Activated CD8-positive, alpha-beta T cell treated with anti-CD3 and anti-CD28 coated beads for 36 hours (primary cell): ENCODE results near the gene DDX23. TPM values are rescaled to one million over a fixed set of nuclear protein-coding genes. Genes with fewer than 3 reads are reported as not detected.
A peak's percentile ranks its signal among the peaks of the same experiment; 100 is the strongest.

Experiments used
- ATAC-seq: fragments of 200-7000 bp; cut with Tn5 transposase; one replicate; pipeline ENCODE4 v1.10.0; 2021; ENCODE audit warnings: mild to moderate bottlenecking, moderate library complexity
- CTCF ChIA-PET: fragments of 350-600 bp; sonication (Branson Sonifier 250); formaldehyde crosslinking; loops from one replicate; lab custom pipeline; 2021; ENCODE audit warnings: antibody characterized with exemption; lab: Charles Lee
- POLR2A ChIA-PET: fragments of 350-600 bp; sonication (Branson Sonifier 250); formaldehyde crosslinking; loops from one replicate; lab custom pipeline; 2021; ENCODE audit warnings: antibody characterized with exemption; lab: Charles Lee
- DNase-seq: peaks from one replicate; pipeline ENCODE4 v3.0.0-alpha.2; 2020
- H3K27ac Mint-ChIP-seq: one replicate; pipeline ENCODE4 v1.8.0; 2021; ENCODE audit warnings: mild to moderate bottlenecking, mixed read lengths
- H3K27me3 Mint-ChIP-seq: one replicate; pipeline ENCODE4 v1.8.0; 2021; ENCODE audit warnings: mixed read lengths
- H3K36me3 Mint-ChIP-seq: one replicate; pipeline ENCODE4 v1.8.0; 2021; ENCODE audit warnings: low read depth, mixed read lengths
- H3K4me1 Mint-ChIP-seq: one replicate; pipeline ENCODE4 v1.8.0; 2021; ENCODE audit warnings: low read depth, mixed read lengths
- H3K4me3 Mint-ChIP-seq: one replicate; pipeline ENCODE4 v1.8.0; 2021; ENCODE audit warnings: mild to moderate bottlenecking, moderate library complexity, mixed read lengths
- H3K9me3 Mint-ChIP-seq: one replicate; pipeline ENCODE4 v1.8.0; 2021; ENCODE audit warnings: mixed read lengths
- intact Hi-C: fragments of 100-400 bp; cut with micrococcal nuclease; formaldehyde crosslinking; loops from one replicate; pipeline ENCODE4 v1.10.0; 2022
- total RNA-seq, 2 experiments: library from RNA; stranded (reverse); gene quantifications; one replicate each; pipeline ENCODE4 v1.2.3, GENCODE V29; 2021
- TF ChIP-seq, protein P1 (sequence below): fragments of 200-600 bp; IDR thresholded peaks from one replicate; pipeline ENCODE4 v1.8.0; 2022; ENCODE audit warnings: antibody characterized with exemption, mild to moderate bottlenecking

The DDX23 gene
- total RNA-seq, 2 experiments from 2014 or later, result 84.5 to 95.6 TPM

DNA sequence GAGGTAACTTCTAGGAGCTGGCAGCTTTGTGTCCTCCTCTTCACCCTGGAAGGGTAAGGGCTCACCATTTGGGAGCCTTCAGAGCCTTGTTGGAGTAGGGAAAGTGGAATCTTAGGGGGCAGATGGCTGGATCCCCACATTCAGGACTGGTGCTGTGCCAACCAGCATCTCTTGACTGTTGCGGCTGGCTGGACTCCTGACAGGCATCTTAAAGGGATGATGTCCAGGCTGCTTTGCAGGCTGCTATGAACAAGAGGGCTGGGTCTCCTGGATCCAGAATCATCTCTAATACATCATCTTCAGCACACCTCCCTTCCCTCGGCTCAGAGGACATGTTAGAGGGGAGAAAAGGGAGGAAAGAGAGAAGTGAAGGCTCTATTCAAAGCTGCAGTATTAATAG is 29.3 kb downstream of the DDX23 start:
- TF ChIP-seq, protein P1, sequence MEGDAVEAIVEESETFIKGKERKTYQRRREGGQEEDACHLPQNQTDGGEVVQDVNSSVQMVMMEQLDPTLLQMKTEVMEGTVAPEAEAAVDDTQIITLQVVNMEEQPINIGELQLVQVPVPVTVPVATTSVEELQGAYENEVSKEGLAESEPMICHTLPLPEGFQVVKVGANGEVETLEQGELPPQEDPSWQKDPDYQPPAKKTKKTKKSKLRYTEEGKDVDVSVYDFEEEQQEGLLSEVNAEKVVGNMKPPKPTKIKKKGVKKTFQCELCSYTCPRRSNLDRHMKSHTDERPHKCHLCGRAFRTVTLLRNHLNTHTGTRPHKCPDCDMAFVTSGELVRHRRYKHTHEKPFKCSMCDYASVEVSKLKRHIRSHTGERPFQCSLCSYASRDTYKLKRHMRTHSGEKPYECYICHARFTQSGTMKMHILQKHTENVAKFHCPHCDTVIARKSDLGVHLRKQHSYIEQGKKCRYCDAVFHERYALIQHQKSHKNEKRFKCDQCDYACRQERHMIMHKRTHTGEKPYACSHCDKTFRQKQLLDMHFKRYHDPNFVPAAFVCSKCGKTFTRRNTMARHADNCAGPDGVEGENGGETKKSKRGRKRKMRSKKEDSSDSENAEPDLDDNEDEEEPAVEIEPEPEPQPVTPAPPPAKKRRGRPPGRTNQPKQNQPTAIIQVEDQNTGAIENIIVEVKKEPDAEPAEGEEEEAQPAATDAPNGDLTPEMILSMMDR, result no peak
- ATAC-seq (no peak), DNase-seq (no peak)
- CTCF ChIA-PET, result interaction anchor here (0.5 to 2.3 kb wide), 2 partner anchors 8 to 62 kb away, joined by 3 to 11 read pairs; no protein-coding TSS in a partner anchor
- POLR2A ChIA-PET, result no interaction called here
- Mint-ChIP-seq H3K9me3 (no peaks in the 10 kb centered on the region), H3K27ac (no peak overlapping the region), H3K27me3 (peaks cover 4% of the 10 kb centered on the region), H3K4me3 (no peak overlapping the region), H3K36me3 (no peaks in the 10 kb centered on the region), H3K4me1 (peaks cover 9% of the 10 kb centered on the region)
- intact Hi-C loops, result no loop called here

DNA sequence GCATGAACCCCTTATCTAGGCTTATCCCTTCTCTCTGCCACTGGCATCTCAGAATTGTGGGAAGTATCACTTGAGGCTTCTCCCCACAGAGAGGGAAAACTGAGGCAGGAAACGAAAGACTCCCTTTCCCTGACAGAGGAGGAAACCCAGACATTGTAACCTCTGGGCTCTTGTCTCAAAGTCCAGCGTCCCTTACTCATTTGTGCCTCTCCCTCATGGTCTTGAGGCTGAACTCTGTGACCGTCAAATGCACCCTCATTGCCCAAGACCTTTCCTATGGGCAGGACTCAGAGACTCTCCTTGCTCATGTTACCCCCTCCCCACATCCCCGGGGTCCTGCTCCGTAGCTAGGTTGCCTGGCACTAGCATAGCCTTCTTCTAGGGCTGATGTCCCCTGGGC is 29.8 kb downstream of the DDX23 start:
- H3K36me3 Mint-ChIP-seq, result no peaks in the 10 kb centered on the region
- TF ChIP-seq, protein P1, result no peak
- no peak overlapping the region for H3K27ac Mint-ChIP-seq
- POLR2A ChIA-PET, result no interaction called here
- DNase-seq, result no peak
- no peak overlapping the region for H3K4me3 Mint-ChIP-seq
- H3K4me1 Mint-ChIP-seq, result peaks cover 15% of the 10 kb centered on the region
- CTCF ChIA-PET, result no interaction called here
- no peaks in the 10 kb centered on the region for H3K9me3 Mint-ChIP-seq
- intact Hi-C loops, result no loop called here
- H3K27me3 Mint-ChIP-seq, result peaks cover 9% of the 10 kb centered on the region
- ATAC-seq, result no peak

- Mint-ChIP-seq H3K4me3 (no peak overlapping the region), H3K36me3 (no peaks in the 10 kb centered on the region), H3K27me3 (peaks cover 19% of the 10 kb centered on the region), H3K9me3 (no peaks in the 10 kb centered on the region), H3K4me1 (peaks cover 27% of the 10 kb centered on the region), H3K27ac (no peak overlapping the region)
- intact Hi-C loops, result no loop called here
- no peak for ATAC-seq
- ChIA-PET POLR2A (interaction anchor here (0.5 to 1.5 kb wide), 3 partner anchors 9 to 151 kb away, joined by 3 read pairs; partner anchors contain the start of gene DDX23), CTCF (interaction anchor here (1.0 to 1.7 kb wide), 8 partner anchors 7 to 158 kb away, joined by 3 to 7 read pairs (median 4); partner anchors contain the start of gene WNT1)
- DNase-seq, result no peak
- TF ChIP-seq, protein P1, result no peak
Measured at GRCh38 chr12:48819986-48820725, 31.8 kb downstream of the DDX23 start.

GRCh38 chr12:48818831-48819590 is 33.0 kb downstream of the DDX23 start:
- no peak overlapping the region for H3K27ac Mint-ChIP-seq
- H3K36me3 Mint-ChIP-seq, result no peaks in the 10 kb centered on the region
- TF ChIP-seq, protein P1, result no peak
- intact Hi-C loops, result no loop called here
- peaks cover 28% of the 10 kb centered on the region for H3K4me1 Mint-ChIP-seq
- DNase-seq (peak; percentile 45), ATAC-seq (no peak)
- peak overlapping the region; percentile 67 for H3K4me3 Mint-ChIP-seq
- H3K27me3 Mint-ChIP-seq, result peaks cover 19% of the 10 kb centered on the region
- no peaks in the 10 kb centered on the region for H3K9me3 Mint-ChIP-seq
- ChIA-PET CTCF (interaction anchor here (0.7 to 1.7 kb wide), 9 partner anchors 9 to 159 kb away, joined by 3 to 7 read pairs (median 3); partner anchors contain the start of gene WNT1), POLR2A (interaction anchor here (0.7 to 1.5 kb wide), 3 partner anchors 10 to 46 kb away, joined by 3 read pairs; partner anchors contain the start of gene DDX23)
